Chondrocyte (in vitro differentiated cells): ENCODE results near the gene DGKG. TPM values are rescaled to one million over a fixed set of nuclear protein-coding genes. Genes with fewer than 3 reads are reported as not detected.

Source experiments
- DNase-seq: peaks from one replicate; pipeline ENCODE4 v3.0.0; 2021; ENCODE audit warnings: mixed read lengths, low spot score
- H3K27ac Mint-ChIP-seq: one replicate; pipeline ENCODE4 v1.8.0; 2021; ENCODE audit warnings: mild to moderate bottlenecking, moderate library complexity, mixed read lengths; ENCODE audit not compliant: unreplicated experiment
- H3K27me3 Mint-ChIP-seq: 2 replicates; pipeline ENCODE4 v1.8.0; 2021; ENCODE audit warnings: low read depth, mixed read lengths
- H3K36me3 Mint-ChIP-seq: 2 replicates; pipeline ENCODE4 v1.8.0; 2021; ENCODE audit warnings: low read depth, mixed read lengths
- H3K4me1 Mint-ChIP-seq: 2 replicates; pipeline ENCODE4 v1.8.0; 2021; ENCODE audit warnings: low read depth, mild to moderate bottlenecking, mixed read lengths
- H3K4me3 Mint-ChIP-seq: one replicate; pipeline ENCODE4 v1.8.0; 2021; ENCODE audit warnings: mild to moderate bottlenecking, moderate library complexity, mixed read lengths; ENCODE audit not compliant: unreplicated experiment
- H3K9me3 Mint-ChIP-seq: 2 replicates; pipeline ENCODE4 v1.8.0; 2021; ENCODE audit warnings: low read depth, mixed read lengths
- total RNA-seq: library from RNA; stranded (reverse); gene quantifications from 3 replicates; pipeline ENCODE4 v1.2.1, GENCODE V29; 2021
- TF ChIP-seq, protein P1 (sequence below): fragments of 200-600 bp; sonication (generic); IDR thresholded peaks from 2 replicates; pipeline ENCODE4 v1.5.0; 2021; ENCODE audit warnings: antibody characterized with exemption, mild to moderate bottlenecking, moderate library complexity

The DGKG gene
- total RNA-seq, 1 donor from 2014 or later = 1.6 TPM

DNA sequence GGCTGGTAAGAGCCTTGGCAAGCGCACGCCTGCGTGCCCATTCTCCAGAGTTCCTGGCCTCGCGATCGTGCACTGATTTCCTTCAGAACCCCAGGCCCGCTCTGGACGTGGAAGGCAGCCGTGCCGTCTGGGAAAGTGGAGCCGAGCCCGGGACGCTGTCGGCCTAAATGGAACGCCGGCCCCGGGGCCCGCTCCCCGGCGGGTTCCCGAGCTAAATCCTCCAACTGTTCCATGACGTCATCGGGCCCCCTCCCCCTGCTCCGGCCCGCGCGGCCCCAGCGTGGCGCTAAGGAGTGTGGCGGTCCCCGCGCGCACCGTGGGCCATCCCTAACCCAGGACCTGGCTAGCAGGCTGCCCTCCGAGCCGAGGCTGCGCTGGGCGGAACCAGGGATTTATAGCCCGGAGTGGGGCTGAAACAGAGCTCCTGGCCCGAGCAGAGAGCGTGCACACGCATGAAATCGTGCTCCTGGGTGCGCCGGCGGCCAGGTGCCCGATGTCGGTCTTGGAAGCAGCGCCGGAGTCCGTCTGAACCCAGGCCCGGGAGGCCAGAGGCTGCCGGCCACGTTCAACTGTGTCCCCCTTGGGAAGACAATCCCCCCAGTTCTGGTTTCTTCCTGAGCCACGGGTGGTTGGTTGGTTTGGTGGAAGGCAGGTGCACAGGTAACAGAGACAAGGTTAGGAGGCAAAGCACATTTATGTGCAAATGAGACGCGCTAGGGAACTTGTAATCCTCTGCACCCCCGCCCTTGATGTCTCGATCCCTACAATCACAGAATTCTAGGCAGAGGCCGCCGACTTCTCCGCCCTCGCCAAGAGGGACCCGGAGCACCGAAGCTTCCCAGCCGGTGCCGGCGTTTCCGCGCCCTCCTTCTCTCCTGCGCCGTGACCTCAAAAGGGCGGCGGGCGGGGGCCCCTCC, 168.2 kb downstream of the DGKG start:
- TF ChIP-seq, protein P1, sequence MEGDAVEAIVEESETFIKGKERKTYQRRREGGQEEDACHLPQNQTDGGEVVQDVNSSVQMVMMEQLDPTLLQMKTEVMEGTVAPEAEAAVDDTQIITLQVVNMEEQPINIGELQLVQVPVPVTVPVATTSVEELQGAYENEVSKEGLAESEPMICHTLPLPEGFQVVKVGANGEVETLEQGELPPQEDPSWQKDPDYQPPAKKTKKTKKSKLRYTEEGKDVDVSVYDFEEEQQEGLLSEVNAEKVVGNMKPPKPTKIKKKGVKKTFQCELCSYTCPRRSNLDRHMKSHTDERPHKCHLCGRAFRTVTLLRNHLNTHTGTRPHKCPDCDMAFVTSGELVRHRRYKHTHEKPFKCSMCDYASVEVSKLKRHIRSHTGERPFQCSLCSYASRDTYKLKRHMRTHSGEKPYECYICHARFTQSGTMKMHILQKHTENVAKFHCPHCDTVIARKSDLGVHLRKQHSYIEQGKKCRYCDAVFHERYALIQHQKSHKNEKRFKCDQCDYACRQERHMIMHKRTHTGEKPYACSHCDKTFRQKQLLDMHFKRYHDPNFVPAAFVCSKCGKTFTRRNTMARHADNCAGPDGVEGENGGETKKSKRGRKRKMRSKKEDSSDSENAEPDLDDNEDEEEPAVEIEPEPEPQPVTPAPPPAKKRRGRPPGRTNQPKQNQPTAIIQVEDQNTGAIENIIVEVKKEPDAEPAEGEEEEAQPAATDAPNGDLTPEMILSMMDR = no peak
- Mint-ChIP-seq H3K4me1 (peaks cover 8% of the 10 kb centered on the region), H3K27me3 (peaks cover 54% of the 10 kb centered on the region), H3K36me3 (no peaks in the 10 kb centered on the region), H3K27ac (no peak overlapping the region), H3K4me3 (peak overlapping the region; percentile 49), H3K9me3 (no peaks in the 10 kb centered on the region)
- no peak for DNase-seq

DNA sequence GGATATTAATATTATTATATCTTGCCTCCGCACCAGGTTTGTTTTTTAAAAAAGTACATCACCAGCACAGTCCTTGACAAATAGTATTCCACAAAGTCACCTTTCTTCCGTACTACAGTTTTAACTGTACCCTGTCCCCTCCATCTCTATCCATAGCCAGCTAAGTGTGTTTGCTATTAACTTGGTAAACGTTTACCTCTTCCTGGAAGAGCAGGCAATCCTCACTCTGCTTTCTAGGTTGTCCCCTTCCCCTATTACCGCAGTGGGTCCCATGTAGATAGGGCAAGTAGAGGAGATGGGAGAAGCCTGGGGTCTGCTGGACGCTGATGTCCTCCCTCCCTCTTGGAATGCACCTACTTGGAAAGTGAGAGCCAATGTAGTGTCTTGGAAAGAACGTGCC, 169.2 kb downstream of the DGKG start:
- Mint-ChIP-seq H3K27ac (no peak overlapping the region), H3K4me3 (no peak overlapping the region), H3K9me3 (no peaks in the 10 kb centered on the region), H3K36me3 (no peaks in the 10 kb centered on the region), H3K4me1 (peaks cover 8% of the 10 kb centered on the region), H3K27me3 (peaks cover 61% of the 10 kb centered on the region)
- no peak for DNase-seq
- TF ChIP-seq, protein P1 = no peak

DNA sequence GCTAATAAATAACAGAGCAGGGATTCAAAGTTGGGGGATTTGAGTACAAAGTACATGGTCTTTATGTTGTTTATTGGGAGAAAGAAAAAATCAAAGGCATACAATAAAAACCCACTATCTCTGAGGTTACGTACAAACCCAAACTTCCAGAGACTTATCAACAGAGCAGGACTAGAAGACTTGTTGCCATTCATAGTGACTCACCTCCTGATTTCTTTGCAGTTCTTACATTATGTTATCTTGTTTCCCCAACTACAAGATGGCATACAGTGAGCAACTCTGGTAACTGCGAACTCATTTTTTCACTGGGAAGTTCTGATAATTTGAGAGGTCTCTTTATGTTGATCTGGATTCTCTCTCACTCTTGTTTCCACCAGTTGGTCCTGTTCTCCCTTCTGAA, 172.5 kb downstream of the DGKG start:
- H3K27ac Mint-ChIP-seq = no peak overlapping the region
- no peaks in the 10 kb centered on the region for H3K9me3 Mint-ChIP-seq
- H3K4me1 Mint-ChIP-seq = peaks cover 7% of the 10 kb centered on the region
- H3K4me3 Mint-ChIP-seq = no peak overlapping the region
- TF ChIP-seq, protein P1 = no peak
- H3K27me3 Mint-ChIP-seq = peaks cover 65% of the 10 kb centered on the region
- no peak for DNase-seq
- H3K36me3 Mint-ChIP-seq = peaks cover 2% of the 10 kb centered on the region

DNA sequence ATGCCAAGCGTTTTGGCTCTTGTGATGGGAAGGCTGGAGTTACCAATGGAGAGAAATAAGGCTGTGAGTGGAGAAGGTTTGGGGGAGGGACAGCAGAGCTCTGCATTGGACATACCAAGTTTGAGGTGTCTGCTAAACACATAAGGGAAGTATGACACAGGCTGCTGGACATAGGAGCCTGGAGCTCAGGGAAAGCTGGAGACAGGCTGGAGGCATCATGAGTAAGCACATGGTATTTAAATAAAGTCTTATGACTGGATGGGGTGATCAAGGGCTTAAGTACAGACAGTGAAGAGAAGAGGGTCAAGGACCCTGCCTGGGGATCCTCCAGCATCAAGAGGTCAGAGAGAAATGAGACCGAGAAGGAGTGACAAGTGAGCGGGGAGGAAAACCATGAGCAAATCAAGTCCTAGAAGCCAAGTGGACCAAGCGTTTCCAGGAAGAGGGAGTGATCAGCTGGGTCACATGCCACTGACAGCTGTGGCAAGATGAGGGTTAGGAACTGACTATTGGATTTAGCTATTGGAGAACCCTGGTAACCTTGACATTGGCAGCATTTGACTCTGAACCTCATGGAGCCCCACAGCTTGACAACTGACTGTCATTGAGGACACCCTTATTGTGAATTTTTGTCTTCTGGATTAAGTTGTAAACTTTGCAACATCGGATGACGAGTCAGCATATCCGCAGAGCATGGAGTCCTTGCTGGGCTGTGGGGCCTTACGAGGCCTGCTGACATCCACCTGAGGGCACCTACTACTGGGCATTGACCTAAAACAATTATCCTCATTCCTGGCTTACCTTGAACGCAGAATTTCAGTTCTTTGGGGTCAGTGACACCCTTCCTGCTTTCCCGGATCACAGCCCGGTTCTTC, 174.4 kb downstream of the DGKG start:
- H3K27me3 Mint-ChIP-seq = peaks cover 53% of the 10 kb centered on the region
- peaks cover 2% of the 10 kb centered on the region for H3K36me3 Mint-ChIP-seq
- H3K4me1 Mint-ChIP-seq = no peaks in the 10 kb centered on the region
- no peaks in the 10 kb centered on the region for H3K9me3 Mint-ChIP-seq
- no peak overlapping the region for H3K27ac Mint-ChIP-seq
- TF ChIP-seq, protein P1 = no peak
- H3K4me3 Mint-ChIP-seq = no peak overlapping the region
- no peak for DNase-seq

DNA sequence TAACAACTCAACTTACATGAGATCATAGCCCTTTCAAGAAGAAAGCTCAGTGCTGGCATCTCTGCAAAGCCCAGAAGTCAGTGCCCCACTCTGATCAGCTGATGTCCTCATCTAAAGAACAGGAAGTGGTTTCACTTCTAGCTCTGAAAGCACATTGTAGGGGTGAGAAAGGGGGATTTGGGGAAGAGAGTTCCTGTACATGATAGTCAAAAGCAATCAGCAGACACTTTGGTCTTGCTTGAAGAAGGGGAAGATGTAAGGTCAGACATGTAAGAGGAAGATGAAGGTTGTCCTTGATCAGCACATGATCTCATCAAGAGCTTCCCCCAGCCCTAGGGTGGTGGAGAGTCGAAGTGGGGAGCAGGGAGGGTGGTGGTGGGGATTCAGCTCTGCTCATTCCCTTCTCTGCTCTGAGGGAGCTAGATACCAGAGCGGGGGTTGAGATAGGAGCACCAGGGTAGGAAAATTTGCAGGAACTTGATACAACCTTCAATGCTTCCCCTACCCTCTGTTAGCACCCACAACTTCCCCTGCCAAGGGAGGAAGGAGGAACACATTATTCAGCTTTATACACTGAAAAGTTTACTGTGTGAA, 176.7 kb downstream of the DGKG start:
- Mint-ChIP-seq H3K27me3 (peaks cover 33% of the 10 kb centered on the region), H3K4me1 (no peaks in the 10 kb centered on the region), H3K9me3 (no peaks in the 10 kb centered on the region), H3K27ac (no peak overlapping the region), H3K36me3 (peaks cover 2% of the 10 kb centered on the region), H3K4me3 (no peak overlapping the region)
- TF ChIP-seq, protein P1 = no peak
- DNase-seq = no peak
